Progenitor cell of endocrine pancreas (in vitro differentiated cells): ENCODE data around the gene MBP. TPM values are rescaled to one million over a fixed set of nuclear protein-coding genes. Genes with fewer than 3 reads are reported as not detected.

Source experiments
- DNase-seq: peaks from one replicate; pipeline ENCODE4 v3.0.0; 2021; ENCODE audit warnings: low spot score; ENCODE audit not compliant: unreplicated experiment
- H3K27ac Mint-ChIP-seq: 2 replicates; pipeline ENCODE4 v1.8.0; 2021; ENCODE audit warnings: mild to moderate bottlenecking, moderate library complexity, mixed read lengths
- H3K27me3 Mint-ChIP-seq: 2 replicates; pipeline ENCODE4 v1.8.0; 2021; ENCODE audit warnings: mixed read lengths
- H3K36me3 Mint-ChIP-seq: 2 replicates; pipeline ENCODE4 v1.8.0; 2022; ENCODE audit warnings: mixed read lengths; ENCODE audit not compliant: insufficient read depth
- H3K4me1 Mint-ChIP-seq: 2 replicates; pipeline ENCODE4 v1.8.0; 2021; ENCODE audit warnings: low read depth, mixed read lengths
- H3K4me3 Mint-ChIP-seq: 2 replicates; pipeline ENCODE4 v1.8.0; 2021; ENCODE audit warnings: low read depth, mild to moderate bottlenecking, moderate library complexity, mixed read lengths
- H3K9me3 Mint-ChIP-seq: 2 replicates; pipeline ENCODE4 v1.8.0; 2021; ENCODE audit warnings: low read depth, mixed read lengths
- total RNA-seq: library from RNA; stranded (reverse); gene quantifications from 2 replicates; pipeline ENCODE4 v1.2.1, GENCODE V29; 2021
- TF ChIP-seq, protein P1 (sequence below): fragments of 200-600 bp; sonication (generic); IDR thresholded peaks from one replicate; pipeline ENCODE4 v1.5.0; 2021; ENCODE audit warnings: antibody characterized with exemption, mild to moderate bottlenecking; ENCODE audit not compliant: unreplicated experiment

The MBP gene
- total RNA-seq, 1 donor from 2014 or later = 38.4 TPM

DNA sequence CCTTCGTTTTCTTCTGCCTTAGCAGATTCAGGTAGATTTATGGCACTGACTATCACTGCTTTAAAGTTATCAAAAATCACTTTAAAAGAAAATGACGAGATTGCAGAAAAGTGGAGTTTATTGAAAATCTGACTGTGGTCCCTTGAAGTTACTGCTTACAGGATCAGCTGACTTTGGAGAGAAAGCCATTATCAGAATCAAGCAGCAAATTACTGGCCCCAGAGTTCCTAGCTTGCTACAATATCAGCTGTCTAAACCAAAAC is 18.5 kb downstream of the MBP start:
- H3K27me3 Mint-ChIP-seq = no peaks in the 10 kb centered on the region
- TF ChIP-seq, protein P1, sequence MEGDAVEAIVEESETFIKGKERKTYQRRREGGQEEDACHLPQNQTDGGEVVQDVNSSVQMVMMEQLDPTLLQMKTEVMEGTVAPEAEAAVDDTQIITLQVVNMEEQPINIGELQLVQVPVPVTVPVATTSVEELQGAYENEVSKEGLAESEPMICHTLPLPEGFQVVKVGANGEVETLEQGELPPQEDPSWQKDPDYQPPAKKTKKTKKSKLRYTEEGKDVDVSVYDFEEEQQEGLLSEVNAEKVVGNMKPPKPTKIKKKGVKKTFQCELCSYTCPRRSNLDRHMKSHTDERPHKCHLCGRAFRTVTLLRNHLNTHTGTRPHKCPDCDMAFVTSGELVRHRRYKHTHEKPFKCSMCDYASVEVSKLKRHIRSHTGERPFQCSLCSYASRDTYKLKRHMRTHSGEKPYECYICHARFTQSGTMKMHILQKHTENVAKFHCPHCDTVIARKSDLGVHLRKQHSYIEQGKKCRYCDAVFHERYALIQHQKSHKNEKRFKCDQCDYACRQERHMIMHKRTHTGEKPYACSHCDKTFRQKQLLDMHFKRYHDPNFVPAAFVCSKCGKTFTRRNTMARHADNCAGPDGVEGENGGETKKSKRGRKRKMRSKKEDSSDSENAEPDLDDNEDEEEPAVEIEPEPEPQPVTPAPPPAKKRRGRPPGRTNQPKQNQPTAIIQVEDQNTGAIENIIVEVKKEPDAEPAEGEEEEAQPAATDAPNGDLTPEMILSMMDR = no peak
- peak overlapping the region; percentile 94 for H3K27ac Mint-ChIP-seq
- no peak overlapping the region for H3K4me3 Mint-ChIP-seq
- peaks cover 7% of the 10 kb centered on the region for H3K36me3 Mint-ChIP-seq
- DNase-seq = no peak
- H3K4me1 Mint-ChIP-seq = peaks cover 31% of the 10 kb centered on the region
- no peaks in the 10 kb centered on the region for H3K9me3 Mint-ChIP-seq

DNA sequence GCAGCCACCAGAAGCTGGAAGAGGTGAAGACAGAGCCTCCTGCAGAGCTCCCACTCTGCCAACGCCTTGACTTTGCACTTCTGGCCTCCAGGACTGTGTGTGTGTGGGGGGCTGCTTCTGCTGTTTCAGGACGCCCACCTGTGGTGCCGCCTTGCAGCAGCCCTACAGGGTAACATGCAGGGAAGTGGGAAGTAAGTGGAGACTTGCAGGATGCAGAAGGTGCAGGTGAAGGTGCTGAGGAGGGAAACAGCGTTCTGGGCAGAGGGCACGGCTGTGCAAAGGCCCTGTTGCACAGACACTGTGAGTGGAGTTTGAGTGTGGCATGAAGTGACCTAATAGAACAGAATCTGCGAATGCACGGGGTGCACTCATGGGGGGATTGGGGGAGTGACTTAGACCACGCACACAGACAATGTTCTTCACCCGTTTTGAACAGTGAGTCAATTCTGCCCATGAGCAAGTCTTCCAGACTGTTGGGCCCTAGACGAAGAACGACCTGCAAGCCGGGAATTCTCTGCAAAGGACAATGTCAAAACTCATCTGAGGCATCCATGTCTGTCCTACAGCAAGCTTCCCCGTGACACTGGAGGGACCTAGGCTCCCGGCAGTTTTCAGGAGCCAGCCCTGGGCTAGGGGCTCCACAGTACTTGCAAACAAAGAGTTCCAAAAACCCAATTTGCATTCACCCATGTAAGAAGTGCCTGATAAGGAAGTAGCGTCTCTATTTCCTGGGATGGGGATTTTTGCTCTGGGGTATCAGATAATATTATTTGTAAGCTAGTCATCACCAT is 19.0 kb downstream of the MBP start:
- peaks cover 31% of the 10 kb centered on the region for H3K4me1 Mint-ChIP-seq
- H3K27me3 Mint-ChIP-seq = no peaks in the 10 kb centered on the region
- peaks cover 8% of the 10 kb centered on the region for H3K36me3 Mint-ChIP-seq
- H3K9me3 Mint-ChIP-seq = no peaks in the 10 kb centered on the region
- peak overlapping the region; percentile 94 for H3K27ac Mint-ChIP-seq
- TF ChIP-seq, protein P1 = no peak
- H3K4me3 Mint-ChIP-seq = no peak overlapping the region
- no peak for DNase-seq

DNA sequence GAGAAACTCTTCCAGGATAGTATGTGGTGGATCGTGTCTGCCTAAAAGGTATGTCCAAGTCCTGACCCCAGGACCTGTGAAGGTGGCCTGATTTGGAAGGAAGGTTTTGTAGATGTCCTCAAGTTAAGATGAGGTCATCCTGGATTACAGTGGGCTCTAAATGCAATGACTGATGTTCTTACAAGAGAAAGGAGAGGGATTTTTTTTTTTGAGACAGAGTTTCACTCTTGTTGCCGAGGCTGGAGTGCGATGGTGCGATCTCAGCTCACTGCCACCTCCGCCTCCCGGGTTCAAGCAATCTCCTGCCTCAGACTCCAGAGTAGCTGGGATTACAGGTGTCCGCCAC is 19.9 kb downstream of the MBP start:
- TF ChIP-seq, protein P1 = no peak
- peaks cover 31% of the 10 kb centered on the region for H3K4me1 Mint-ChIP-seq
- peaks cover 8% of the 10 kb centered on the region for H3K36me3 Mint-ChIP-seq
- no peak for DNase-seq
- peak overlapping the region; percentile 44 for H3K27ac Mint-ChIP-seq
- no peaks in the 10 kb centered on the region for H3K27me3 Mint-ChIP-seq
- no peaks in the 10 kb centered on the region for H3K9me3 Mint-ChIP-seq
- H3K4me3 Mint-ChIP-seq = no peak overlapping the region

DNA sequence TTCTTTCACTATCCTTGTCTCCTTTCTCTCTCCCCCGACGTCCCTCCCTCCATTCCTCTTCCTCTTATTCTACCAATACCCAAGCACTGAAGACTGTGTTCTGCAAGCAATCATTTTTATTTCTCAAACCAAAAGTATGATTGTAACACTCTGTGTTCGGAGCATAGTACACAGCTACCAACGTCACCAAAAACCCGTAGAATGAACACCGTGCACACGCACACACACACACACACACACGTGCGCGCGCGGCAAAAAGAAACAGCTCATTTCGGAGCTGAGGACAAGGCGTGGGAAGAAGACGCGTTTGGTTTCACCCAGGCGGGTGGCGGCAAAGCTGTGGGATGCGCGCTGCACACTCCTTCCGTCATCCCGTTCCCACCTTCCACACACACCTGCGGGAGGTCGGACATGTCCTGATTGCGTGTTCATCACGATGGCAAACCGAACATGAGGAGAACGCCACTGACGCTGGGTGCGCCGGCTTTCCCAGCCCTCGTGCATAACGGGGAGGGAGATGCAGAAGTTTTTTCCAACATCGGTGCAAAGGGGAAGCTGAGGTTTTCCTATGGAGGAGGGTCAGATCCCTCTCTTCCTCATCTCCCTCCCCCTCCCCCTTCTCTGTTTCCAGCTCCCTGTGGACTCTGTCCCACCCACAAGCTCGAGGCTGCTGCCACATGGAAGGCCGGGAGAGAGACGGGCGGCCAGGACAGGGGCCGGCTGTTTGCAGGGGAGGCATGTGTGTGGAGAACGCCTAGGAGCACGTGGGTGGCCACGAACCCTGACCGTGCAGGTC is 20.4 kb downstream of the MBP start:
- Mint-ChIP-seq H3K36me3 (peaks cover 8% of the 10 kb centered on the region), H3K9me3 (no peaks in the 10 kb centered on the region), H3K4me1 (peaks cover 33% of the 10 kb centered on the region), H3K27me3 (no peaks in the 10 kb centered on the region), H3K27ac (no peak overlapping the region), H3K4me3 (no peak overlapping the region)
- TF ChIP-seq, protein P1 = no peak
- no peak for DNase-seq

DNA sequence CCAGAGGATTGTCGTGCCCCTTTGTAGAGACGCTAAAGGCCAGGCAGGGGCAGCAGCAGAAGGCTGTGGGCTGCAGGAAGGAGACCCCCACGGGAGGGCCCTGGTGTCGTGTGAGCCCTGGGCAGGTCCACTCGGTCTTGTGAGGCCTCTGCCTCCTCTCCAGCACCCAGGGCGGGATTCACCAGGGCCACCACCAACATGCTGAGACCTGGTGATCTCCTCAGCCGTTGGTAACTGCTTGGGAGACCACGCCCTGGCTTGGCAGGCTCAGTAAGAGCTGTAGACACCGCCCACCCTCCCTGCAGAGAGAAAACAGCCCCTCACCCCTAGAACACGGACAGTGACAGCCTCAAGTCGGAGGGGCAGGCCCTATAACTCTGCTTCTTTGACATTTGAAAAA is 21.1 kb downstream of the MBP start:
- peaks cover 35% of the 10 kb centered on the region for H3K4me1 Mint-ChIP-seq
- no peak overlapping the region for H3K4me3 Mint-ChIP-seq
- peaks cover 8% of the 10 kb centered on the region for H3K36me3 Mint-ChIP-seq
- no peaks in the 10 kb centered on the region for H3K9me3 Mint-ChIP-seq
- DNase-seq = no peak
- no peaks in the 10 kb centered on the region for H3K27me3 Mint-ChIP-seq
- H3K27ac Mint-ChIP-seq = no peak overlapping the region
- TF ChIP-seq, protein P1 = no peak
